GM20000 (cell line): ENCODE results near the gene RIMS1.
A peak's percentile ranks its signal among the peaks of the same experiment; 100 is the strongest.

Experiments
- DNase-seq: peaks from one replicate; pipeline ENCODE4 v3.0.0; 2012; ENCODE audit warnings: low spot score
- CTCF ChIP-seq: IDR thresholded peaks from 2 replicates; pipeline ENCODE4 v1.5.1; 2012; ENCODE audit warnings: mild to moderate bottlenecking, control low read depth; ENCODE audit errors: extremely low read depth, missing control alignments

The RIMS1 gene

DNA sequence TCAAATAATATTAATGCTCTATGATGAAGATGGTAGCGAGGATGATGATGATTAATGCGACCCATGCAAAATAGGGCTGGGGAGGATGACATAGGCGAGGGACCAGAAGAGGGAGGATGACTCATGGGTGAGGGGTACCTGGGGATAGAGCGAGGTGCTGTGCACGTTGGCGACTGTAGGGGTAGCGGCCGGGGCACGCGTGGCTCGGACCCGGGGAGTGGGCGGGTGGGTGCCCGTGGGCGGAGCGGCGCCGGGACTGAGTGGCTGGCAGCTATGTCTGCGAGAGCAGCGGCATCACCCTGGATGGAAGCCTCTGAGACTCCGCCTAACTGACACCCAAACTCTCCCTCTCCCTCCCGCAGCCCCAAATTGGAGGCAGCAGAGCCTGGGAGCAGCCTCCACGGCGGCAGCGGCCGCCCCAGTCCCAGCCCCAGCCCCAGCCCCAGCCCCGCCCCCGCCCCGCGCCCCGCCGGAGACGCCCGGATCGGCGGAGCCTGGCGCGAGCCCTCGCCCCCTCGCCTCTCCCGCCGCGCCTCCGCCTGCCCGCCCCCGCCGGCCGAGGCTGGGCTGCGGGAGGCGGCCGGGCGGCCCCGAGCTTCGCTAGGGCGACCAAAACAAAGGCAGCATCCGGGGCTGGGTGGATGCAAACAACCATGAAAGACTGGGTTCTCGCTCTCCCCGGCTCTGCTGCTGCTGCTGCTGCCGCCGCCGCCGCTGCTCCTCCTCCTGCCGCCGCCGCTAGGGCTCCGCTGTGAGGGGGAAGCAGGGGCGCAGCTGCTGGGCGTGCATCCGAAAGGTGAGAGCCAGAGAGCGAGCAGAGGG is at the start of gene RIMS1:
Gene RIMS1 (plus strand): TSS at position 367 of the 822 bp plus-strand sequence. CDS start 474 bp downstream, outside the sequence.
- TF ChIP-seq CTCF, result no peak
- peak; percentile 71 for DNase-seq

- DNase-seq, result no peak
- TF ChIP-seq CTCF, result no peak
Observed at GRCh38 chr6:71851214-71851613, 35.1 kb upstream of the RIMS1 start.

DNA sequence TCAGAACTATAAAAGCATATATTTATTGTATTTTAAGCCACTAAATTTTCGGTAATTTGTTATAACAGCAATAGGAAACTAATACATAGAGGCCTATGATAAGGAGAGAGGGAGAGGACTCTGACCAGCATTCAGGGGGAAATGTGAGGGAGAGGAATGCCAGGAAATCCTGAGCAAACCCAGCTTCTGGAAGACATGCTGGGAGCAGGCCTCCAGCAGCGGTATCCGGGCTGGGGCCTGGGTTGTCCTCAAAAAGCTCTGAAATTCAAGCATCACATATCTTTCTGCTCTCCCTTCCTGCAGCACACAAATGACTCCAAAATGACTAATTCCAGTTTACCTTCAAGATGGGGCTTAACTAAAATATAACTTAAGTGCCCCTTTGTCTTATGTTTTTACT is 33.4 kb upstream of the RIMS1 start:
- DNase-seq, result no peak
- no peak for TF ChIP-seq CTCF

DNA sequence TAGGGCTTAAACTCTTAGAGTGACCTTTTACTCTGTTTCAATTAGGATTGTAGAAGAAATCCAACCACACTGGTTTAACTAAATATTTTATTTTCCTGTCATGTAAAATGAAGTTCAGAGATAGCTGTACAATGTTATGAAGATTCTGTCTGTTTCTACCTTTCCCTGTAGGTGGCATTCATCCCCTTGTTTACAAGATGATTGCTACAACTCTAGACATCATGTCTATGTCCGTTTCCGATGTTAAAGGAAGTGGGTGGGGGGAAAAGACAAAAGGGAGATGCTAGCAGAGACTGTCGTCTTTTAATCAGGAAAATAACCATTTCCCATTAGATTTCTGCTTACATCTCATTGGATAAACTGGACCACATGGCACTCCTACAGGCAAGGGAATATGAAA is 30.9 kb upstream of the RIMS1 start:
- TF ChIP-seq CTCF, result no peak
- no peak for DNase-seq

DNA sequence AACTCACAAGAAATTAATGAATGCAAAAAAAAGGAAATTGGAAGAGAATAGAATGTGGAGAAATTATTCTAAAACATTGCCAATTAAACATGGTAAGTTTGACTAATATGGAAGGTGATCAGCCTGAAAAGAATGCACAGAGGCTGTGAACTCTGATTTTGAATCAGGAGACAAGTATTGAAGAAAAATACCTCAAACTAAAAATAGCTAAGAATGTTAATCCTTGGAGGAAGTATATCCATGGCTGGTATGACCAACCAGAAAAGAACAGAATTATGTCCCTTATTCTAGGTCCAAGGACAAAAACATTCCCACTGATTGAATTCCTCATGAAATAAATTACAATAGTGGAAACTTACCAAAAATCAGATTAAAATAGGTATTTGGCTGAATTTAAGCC is 7.3 kb upstream of the RIMS1 start:
- DNase-seq, result no peak
- TF ChIP-seq CTCF, result no peak

DNA sequence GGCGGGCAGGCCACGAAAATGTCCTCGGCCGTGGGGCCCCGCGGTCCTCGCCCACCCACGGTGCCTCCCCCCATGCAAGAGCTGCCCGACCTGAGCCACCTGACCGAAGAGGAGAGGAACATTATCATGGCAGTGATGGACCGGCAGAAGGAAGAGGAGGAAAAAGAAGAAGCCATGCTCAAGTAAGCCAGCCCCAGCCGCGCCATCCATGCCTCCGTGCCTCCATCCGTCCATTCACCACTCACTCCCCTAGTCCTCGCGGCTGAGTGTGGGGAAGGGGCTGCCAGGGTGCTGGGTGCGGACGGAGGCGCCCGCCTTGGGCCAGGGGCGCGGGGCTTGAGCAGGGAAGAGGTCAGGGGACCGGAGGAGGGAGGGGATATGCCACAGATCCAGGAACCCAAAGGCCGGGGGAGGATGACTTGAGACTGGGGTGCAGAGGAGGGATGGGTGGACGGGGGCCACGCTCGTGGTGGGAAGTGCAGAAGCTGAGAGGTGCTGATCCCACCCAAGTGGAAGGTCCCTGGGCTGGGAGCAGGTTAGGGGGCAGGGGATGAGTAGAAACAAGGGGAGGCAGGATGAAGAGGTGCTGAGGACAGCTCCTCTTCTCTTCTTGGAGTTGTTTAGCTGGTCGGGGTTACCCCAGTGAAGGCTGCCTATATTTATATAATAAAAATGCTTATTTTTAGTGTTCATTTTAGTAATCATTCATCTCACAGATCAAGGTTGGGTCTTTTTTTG is 825 bp downstream of the RIMS1 start:
- TF ChIP-seq CTCF, result no peak
- peak; percentile 18 for DNase-seq

GRCh38 chr6:71887744-71888230 is 1.4 kb downstream of the RIMS1 start:
- no peak for TF ChIP-seq CTCF
- no peak for DNase-seq
